Vagina (tissue), 2 donors: ENCODE measurements around the gene RAD1. TPM values are rescaled to one million over a fixed set of nuclear protein-coding genes. Genes with fewer than 3 reads are reported as not detected.
A peak's percentile ranks its signal among the peaks of the same experiment; 100 is the strongest.

Source experiments
- DNase-seq, 2 donors: peaks; one replicate each; pipeline ENCODE4 v3.0.0-alpha.2; 2017; ENCODE audit errors: extremely low spot score in 2 of 2
- H3K27ac ChIP-seq: fragments of 200-600 bp; sonication (generic); one replicate; pipeline ENCODE4 v1.5.1; 2019
- H3K27me3 ChIP-seq: fragments of 200-600 bp; sonication (generic); one replicate; pipeline ENCODE4 v1.5.1; 2019
- H3K36me3 ChIP-seq, 2 donors: fragments of 200-600 bp; sonication (generic); one replicate each; pipeline ENCODE4 v1.5.1; 2017 to 2019
- H3K4me1 ChIP-seq: fragments of 200-600 bp; sonication (generic); one replicate; pipeline ENCODE4 v1.5.1; 2019
- H3K4me3 ChIP-seq, 2 donors: fragments of 200-600 bp; sonication (generic); 1 replicate in 1 of 2; 2 replicates in 1 of 2; pipeline ENCODE4 v1.5.1; 2016 to 2019
- H3K9me3 ChIP-seq: fragments of 200-600 bp; sonication (generic); one replicate; pipeline ENCODE4 v1.5.1; 2019
- CTCF ChIP-seq, 3 experiments: fragments of 450-650 bp in 2 of 3; fragments of 200-600 bp in 1 of 3; sonication (generic) in 1 of 3; IDR thresholded peaks; one replicate each; pipeline ENCODE4 v1.5.1; 2017 to 2019; ENCODE audit warnings: antibody characterized with exemption in 3 of 3, mild to moderate bottlenecking in 2 of 3, moderate library complexity in 2 of 3
- POLR2A ChIP-seq, 2 donors: fragments of 450-650 bp; IDR thresholded peaks; one replicate each; pipeline ENCODE4 v1.6.1; 2017; ENCODE audit warnings: antibody characterized with exemption in 2 of 2, mild to moderate bottlenecking in 2 of 2, moderate library complexity in 2 of 2
- POLR2AphosphoS5 ChIP-seq, 2 donors: sonication (generic); formaldehyde crosslinking; IDR thresholded peaks; one replicate each; pipeline ENCODE4 v1.9.0; 2017; ENCODE audit warnings: antibody characterized with exemption in 2 of 2, mild to moderate bottlenecking in 2 of 2, low read depth in 1 of 2; ENCODE audit not compliant: insufficient read depth in 1 of 2
- intact Hi-C: fragments of 100-400 bp; cut with DNase I; formaldehyde crosslinking; loops from one replicate; pipeline ENCODE4 v1.15.1; 2023
- total RNA-seq: library from RNA; depleted of rRNA; stranded (reverse); fragments of >200 nt; gene quantifications from one replicate; pipeline ENCODE4 v1.2.3, GENCODE V29; 2016

The RAD1 gene
- total RNA-seq, 1 donor from 2014 or later: 27.7 TPM

GRCh38 chr5:34898258-34898895 lies 16.9 kb downstream of the RAD1 start:
- TF ChIP-seq POLR2A (IDR thresholded peaks at IDR 0.05): no peak
- TF ChIP-seq POLR2AphosphoS5 (IDR thresholded peaks at IDR 0.05; ENCODE audit: insufficient read depth in 1 of 2, low read depth in 1 of 2): no peak
- peak; percentile 55 to 86 (median 79) for TF ChIP-seq CTCF (IDR thresholded peaks at IDR 0.05)
- no peaks in the 10 kb centered on the region for H3K9me3 ChIP-seq
- no peak overlapping the region for H3K4me3 ChIP-seq
- DNase-seq: no peak
- intact Hi-C loops: no loop called here
- peaks cover 0 to 5% of the 10 kb centered on the region in 2 donors for H3K36me3 ChIP-seq
- H3K27ac ChIP-seq: no peak overlapping the region
- no peaks in the 10 kb centered on the region for H3K27me3 ChIP-seq
- H3K4me1 ChIP-seq: no peaks in the 10 kb centered on the region

GRCh38 chr5:34897646-34898045 lies 17.7 kb downstream of the RAD1 start:
- TF ChIP-seq POLR2A (IDR thresholded peaks at IDR 0.05) (no peak), CTCF (IDR thresholded peaks at IDR 0.05) (no peak), POLR2AphosphoS5 (IDR thresholded peaks at IDR 0.05; ENCODE audit: insufficient read depth in 1 of 2, low read depth in 1 of 2) (no peak)
- DNase-seq: no peak
- intact Hi-C loops: no loop called here
- no peaks in the 10 kb centered on the region for H3K27me3 ChIP-seq
- peaks cover 0 to 5% of the 10 kb centered on the region in 2 donors for H3K36me3 ChIP-seq
- no peak overlapping the region for H3K4me3 ChIP-seq
- H3K9me3 ChIP-seq: no peaks in the 10 kb centered on the region
- no peak overlapping the region for H3K27ac ChIP-seq
- H3K4me1 ChIP-seq: no peaks in the 10 kb centered on the region

GRCh38 chr5:34895641-34896419 lies 19.5 kb downstream of the RAD1 start:
- no peaks in the 10 kb centered on the region for H3K36me3 ChIP-seq
- H3K4me1 ChIP-seq: no peaks in the 10 kb centered on the region
- TF ChIP-seq CTCF (IDR thresholded peaks at IDR 0.05): no peak
- no peak for TF ChIP-seq POLR2AphosphoS5 (IDR thresholded peaks at IDR 0.05; ENCODE audit: insufficient read depth in 1 of 2, low read depth in 1 of 2)

GRCh38 chr5:34894716-34895115 lies 20.6 kb downstream of the RAD1 start:
- H3K27ac ChIP-seq: no peak overlapping the region
- H3K27me3 ChIP-seq: no peaks in the 10 kb centered on the region
- TF ChIP-seq POLR2AphosphoS5 (IDR thresholded peaks at IDR 0.05; ENCODE audit: insufficient read depth in 1 of 2, low read depth in 1 of 2) (no peak), POLR2A (IDR thresholded peaks at IDR 0.05) (no peak), CTCF (IDR thresholded peaks at IDR 0.05) (no peak)
- H3K9me3 ChIP-seq: no peaks in the 10 kb centered on the region
- no peaks in the 10 kb centered on the region for H3K4me1 ChIP-seq
- H3K4me3 ChIP-seq: no peak overlapping the region
- DNase-seq: no peak
- intact Hi-C loops: loop anchor here (2.0 kb wide), 1 partner anchor 408 kb away; no protein-coding TSS in a partner anchor
- no peaks in the 10 kb centered on the region for H3K36me3 ChIP-seq

More at GRCh38 chr5:34895641-34896419, 19.5 kb downstream of the RAD1 start:
- Histone ChIP-seq H3K9me3 (no peaks in the 10 kb centered on the region), H3K27me3 (no peaks in the 10 kb centered on the region), H3K27ac (no peak overlapping the region), H3K4me3 (no peak overlapping the region)
- no peak for DNase-seq
- intact Hi-C loops: loop anchor here (2.0 kb wide), 1 partner anchor 409 kb away; no protein-coding TSS in a partner anchor

GRCh38 chr5:34892414-34892813 lies 22.9 kb downstream of the RAD1 start:
- H3K27ac ChIP-seq: no peak overlapping the region
- no peaks in the 10 kb centered on the region for H3K36me3 ChIP-seq
- no peaks in the 10 kb centered on the region for H3K27me3 ChIP-seq
- intact Hi-C loops: no loop called here
- TF ChIP-seq CTCF (IDR thresholded peaks at IDR 0.05): no peak
- TF ChIP-seq POLR2A (IDR thresholded peaks at IDR 0.05): no peak
- TF ChIP-seq POLR2AphosphoS5 (IDR thresholded peaks at IDR 0.05; ENCODE audit: insufficient read depth in 1 of 2, low read depth in 1 of 2): no peak
- no peaks in the 10 kb centered on the region for H3K9me3 ChIP-seq
- DNase-seq: no peak
- H3K4me3 ChIP-seq: no peak overlapping the region
- no peaks in the 10 kb centered on the region for H3K4me1 ChIP-seq
